ENCODE data around the gene ARL16. TPM values are rescaled to one million over a fixed set of nuclear protein-coding genes. Genes with fewer than 3 reads are reported as not detected.

ARL16 gene
- total and polyA plus RNA-seq, 2 of the 4 experiments (the other 2 are of a cell fraction): 51.1 to 77.9 TPM

GRCh38 chr17:81666092-81666341 is 17.6 kb downstream of the ARL16 start:
- Histone ChIP-seq H4K8ac (ENCODE audit: low read depth in 2 of 2, low read length in 2 of 2) (peak overlapping the region; percentile 96 to 100), H4K5ac (ENCODE audit: low read depth, low read length) (peak overlapping the region; percentile 66), H2BK5ac (ENCODE audit: low read depth, low read length, poor library complexity, severe bottlenecking) (peak overlapping the region; percentile 43), H3K36me3 (ENCODE audit: control insufficient read depth, insufficient read depth, low read length) (peaks cover 25% of the 10 kb centered on the region), H3K56ac (ENCODE audit: extremely low read depth, insufficient read depth, low read length) (peak overlapping the region; percentile 61), H2AK9ac (replicated peaks; ENCODE audit: low read depth, low read length, poor library complexity) (peak overlapping the region; percentile 98), H3K79me1 (ENCODE audit: low read depth in 1 of 2, low read length in 2 of 2) (peaks cover 29 to 49% of the 10 kb centered on the region in 2 experiments), H3K27me3 (ENCODE audit: control insufficient read depth, insufficient read depth, low read length) (no peaks in the 10 kb centered on the region), H3K9me3 (ENCODE audit: control insufficient read depth, insufficient read depth, low read length) (no peaks in the 10 kb centered on the region), H3K4ac (ENCODE audit: low read depth, low read length) (peak overlapping the region; percentile 91), H2AK5ac (ENCODE audit: low read depth, low read length) (peak overlapping the region; percentile 98), H3K4me1 (ENCODE audit: control insufficient read depth, insufficient read depth, low read length) (peaks cover 10% of the 10 kb centered on the region), H3K4me3 (ENCODE audit: insufficient read depth, low read depth, low read length) (peak overlapping the region; percentile 75), H3K27ac (ENCODE audit: insufficient read depth, low read length) (peak overlapping the region; percentile 79), H2AFZ (replicated peaks; ENCODE audit: low read length, poor library complexity) (peak overlapping the region; percentile 96), H2BK20ac (ENCODE audit: low read depth, low read length) (no peak overlapping the region), H3K14ac (replicated peaks; ENCODE audit: low read depth, low read length) (peak overlapping the region; percentile 91), H2BK15ac (ENCODE audit: low read depth, low read length) (no peak overlapping the region), H4K20me1 (ENCODE audit: insufficient read depth, low read length) (peaks cover 4% of the 10 kb centered on the region; the same call in 1 of the 2 replicates), H4K91ac (ENCODE audit: insufficient read depth, low read depth, low read length) (peak overlapping the region; percentile 89), H3K4me2 (ENCODE audit: low read depth, low read length) (peak overlapping the region; percentile 90), H3K18ac (ENCODE audit: low read depth, low read length) (no peak overlapping the region; the same call in 1 of the 2 replicates), H2BK120ac (ENCODE audit: low read depth, low read length) (no peak overlapping the region; the same call in 1 of the 2 replicates), H3K9ac (ENCODE audit: low read depth, low read length) (peak overlapping the region; percentile 84), H3K23ac (ENCODE audit: low read depth, low read length) (peak overlapping the region; percentile 87), H3K9me1 (ENCODE audit: insufficient read depth, low read length) (peaks cover 17% of the 10 kb centered on the region)
- dilution Hi-C loops (cut with HindIII; ENCODE audit: low sequenced_read_pairs, unreplicated experiment): no loop called here
- ChIA-PET POLR2A (ENCODE audit: unreplicated experiment) (no interaction called here), CTCF (no interaction called here)
- WGBS, 2 experiments (ENCODE audit: extremely low coverage in 2 of 2, insufficient read length in 1 of 2): 0% methylated on average over 5 of the region's 16 CpGs; no CpG with 5 or more reads in 1 of the 2 experiments
- intact Hi-C loops (cut with micrococcal nuclease): loop anchor here (1.0 kb wide), 1 partner anchor 29 kb away; the partner anchor contains the start of genes NPLOC4 and TSPAN10
- ATAC-seq (ENCODE audit: low read depth) (no peak; the same call in 1 of the 2 replicates), DNase-seq (peak; percentile 9)
- no TSS peak for BruUV-seq (replicated peaks)
- in situ Hi-C loops (cut with MboI; ENCODE audit: low sequenced_read_pairs): no loop called here
- no peak for TF ChIP-seq POLR2A (IDR thresholded peaks at IDR 0.05; ENCODE audit: low read depth, low read length)
- no peak for TF ChIP-seq ELK1 (IDR thresholded peaks at IDR 0.05; ENCODE audit: borderline replicate concordance, low read depth, low read length)
- no peak for TF ChIP-seq MAZ (IDR thresholded peaks at IDR 0.05; ENCODE audit: borderline replicate concordance, low read depth, low read length)

Measured in IMR-90 (cell line).